Muscle layer of colon (tissue), 2 donors: ENCODE measurements around the gene PAX2.
"Not testable (repeated sequence)": the region's sequence is repeated elsewhere in the genome, so short reads cannot be mapped to it uniquely, and the experiment has no call there.

Source experiments
- H3K27ac ChIP-seq: one replicate; pipeline ENCODE4 v1.7.0; 2013; ENCODE audit warnings: low read depth, mild to moderate bottlenecking, low read length, moderate library complexity
- H3K27me3 ChIP-seq, 2 donors: one replicate each; pipeline ENCODE4 v1.7.0; 2013; ENCODE audit warnings: low read length in 2 of 2, mild to moderate bottlenecking in 2 of 2; ENCODE audit not compliant: insufficient read depth in 2 of 2, control insufficient read depth in 1 of 2
- H3K36me3 ChIP-seq: one replicate; pipeline ENCODE4 v1.7.0; 2013; ENCODE audit warnings: mild to moderate bottlenecking, low read length; ENCODE audit not compliant: insufficient read depth
- H3K4me1 ChIP-seq: one replicate; pipeline ENCODE4 v1.7.0; 2013; ENCODE audit warnings: mild to moderate bottlenecking, low read length; ENCODE audit not compliant: insufficient read depth
- H3K4me3 ChIP-seq, 2 donors: one replicate each; pipeline ENCODE4 v1.7.0; 2013; ENCODE audit warnings: low read length in 2 of 2, low read depth in 1 of 2, mild to moderate bottlenecking in 1 of 2, moderate library complexity in 1 of 2
- H3K9ac ChIP-seq: one replicate; pipeline ENCODE4 v1.7.0; 2013; ENCODE audit warnings: low read length
- H3K9me3 ChIP-seq: one replicate; pipeline ENCODE4 v1.7.0; 2013; ENCODE audit warnings: mild to moderate bottlenecking, low read length
- donor health status: abdominal sarcoma.
- donor health status: Adenocarcinoma of cecum.

Gene PAX2

GRCh38 chr10:100744987-100745881 lies at the start of gene PAX2:
TSS of gene PAX2 (plus strand) at chr10:100745582. CDS start at chr10:100746261, 679 bp downstream.
- Histone ChIP-seq H3K36me3 (no peaks in the 10 kb centered on the region), H3K4me3 (peak within 1 kb of the TSS in 1 of 2 donors; percentile 27), H3K4me1 (peaks cover 20% of the 10 kb centered on the region), H3K27me3 (peaks cover 79 to 99% of the 10 kb centered on the region in 2 donors), H3K9ac (no peak within 1 kb of the TSS), H3K9me3 (no peaks in the 10 kb centered on the region), H3K27ac (no peak within 1 kb of the TSS)

- H3K27ac ChIP-seq, result no peak overlapping the region
- H3K36me3 ChIP-seq, result no peaks in the 10 kb centered on the region
- H3K9me3 ChIP-seq, result no peaks in the 10 kb centered on the region
- no peaks in the 10 kb centered on the region for H3K27me3 ChIP-seq
- H3K4me3 ChIP-seq, result no peak overlapping the region
- no peaks in the 10 kb centered on the region for H3K4me1 ChIP-seq
- H3K9ac ChIP-seq, result no peak overlapping the region
These were observed 48.9 kb upstream of the PAX2 start for GRCh38 chr10:100696477-100696901.

GRCh38 chr10:100697070-100697469 lies 48.3 kb upstream of the PAX2 start:
- Histone ChIP-seq H3K4me1 (no peaks in the 10 kb centered on the region), H3K9me3 (no peaks in the 10 kb centered on the region), H3K36me3 (no peaks in the 10 kb centered on the region), H3K9ac (no peak overlapping the region), H3K4me3 (no peak overlapping the region), H3K27ac (no peak overlapping the region), H3K27me3 (no peaks in the 10 kb centered on the region)

GRCh38 chr10:100697631-100698030 lies 47.8 kb upstream of the PAX2 start:
- Histone ChIP-seq H3K27ac (no peak overlapping the region), H3K9me3 (no peaks in the 10 kb centered on the region), H3K4me1 (no peaks in the 10 kb centered on the region), H3K9ac (no peak overlapping the region), H3K36me3 (no peaks in the 10 kb centered on the region), H3K27me3 (no peaks in the 10 kb centered on the region), H3K4me3 (no peak overlapping the region)

GRCh38 chr10:100701704-100702103 lies 43.7 kb upstream of the PAX2 start:
- not testable (repeated sequence) for H3K27me3 ChIP-seq

GRCh38 chr10:100705139-100705538 lies 40.2 kb upstream of the PAX2 start:
- no peaks in the 10 kb centered on the region for H3K4me1 ChIP-seq
- H3K4me3 ChIP-seq, result no peak overlapping the region
- peaks cover 0 to 37% of the 10 kb centered on the region in 2 donors for H3K27me3 ChIP-seq
- no peak overlapping the region for H3K9ac ChIP-seq
- H3K27ac ChIP-seq, result no peak overlapping the region
- no peaks in the 10 kb centered on the region for H3K36me3 ChIP-seq
- no peaks in the 10 kb centered on the region for H3K9me3 ChIP-seq

More at GRCh38 chr10:100701704-100702103, 43.7 kb upstream of the PAX2 start:
- H3K4me3 ChIP-seq, H3K9me3 ChIP-seq, H3K36me3 ChIP-seq, H3K9ac ChIP-seq, H3K4me1 ChIP-seq, H3K27ac ChIP-seq: not testable (repeated sequence)

GRCh38 chr10:100707261-100707848 lies 38.0 kb upstream of the PAX2 start:
- Histone ChIP-seq H3K4me1 (no peaks in the 10 kb centered on the region), H3K27ac (no peak overlapping the region), H3K36me3 (no peaks in the 10 kb centered on the region), H3K9me3 (no peaks in the 10 kb centered on the region), H3K4me3 (no peak overlapping the region), H3K27me3 (peaks cover 19 to 59% of the 10 kb centered on the region in 2 donors), H3K9ac (no peak overlapping the region)

GRCh38 chr10:100709146-100710082 lies 36.0 kb upstream of the PAX2 start:
- no peaks in the 10 kb centered on the region for H3K36me3 ChIP-seq
- H3K9ac ChIP-seq, result no peak overlapping the region
- H3K27ac ChIP-seq, result no peak overlapping the region
- H3K9me3 ChIP-seq, result no peaks in the 10 kb centered on the region
- no peak overlapping the region for H3K4me3 ChIP-seq
- no peaks in the 10 kb centered on the region for H3K4me1 ChIP-seq
- H3K27me3 ChIP-seq, result peaks cover 31 to 79% of the 10 kb centered on the region in 2 donors

GRCh38 chr10:100710151-100710871 lies 35.1 kb upstream of the PAX2 start:
- H3K27me3 ChIP-seq, result peaks cover 38 to 83% of the 10 kb centered on the region in 2 donors

GRCh38 chr10:100713049-100713858 lies 32.1 kb upstream of the PAX2 start:
- no peak overlapping the region for H3K9ac ChIP-seq
- no peak overlapping the region for H3K27ac ChIP-seq
- no peaks in the 10 kb centered on the region for H3K4me1 ChIP-seq
- H3K9me3 ChIP-seq, result no peaks in the 10 kb centered on the region
- no peak overlapping the region for H3K4me3 ChIP-seq
- H3K36me3 ChIP-seq, result no peaks in the 10 kb centered on the region
- H3K27me3 ChIP-seq, result peaks cover 62 to 91% of the 10 kb centered on the region in 2 donors

More at GRCh38 chr10:100710151-100710871, 35.1 kb upstream of the PAX2 start:
- Histone ChIP-seq H3K27ac (no peak overlapping the region), H3K4me3 (no peak overlapping the region), H3K9ac (no peak overlapping the region), H3K4me1 (no peaks in the 10 kb centered on the region), H3K36me3 (no peaks in the 10 kb centered on the region), H3K9me3 (no peaks in the 10 kb centered on the region)
